HepG2 (cell line): Measurements from ENCODE around the gene POU2F2. TPM values are rescaled to one million over a fixed set of nuclear protein-coding genes. Genes with fewer than 3 reads are reported as not detected.

Source experiments
- ARID3A ChIP-seq: IDR thresholded peaks from 2 replicates; pipeline ENCODE4 v1.6.1; 2012; ENCODE audit warnings: low read depth, low read length, improper control_type of control experiment
- ATF2 ChIP-seq: sonication (generic); formaldehyde crosslinking; IDR thresholded peaks from 2 replicates; pipeline ENCODE4 v1.4.0; 2020; ENCODE audit warnings: missing genetic modification reagents
- ATF6 ChIP-seq: sonication (generic); formaldehyde crosslinking; conservative IDR thresholded peaks from 2 replicates; pipeline ENCODE4 v1.4.0; 2020; ENCODE audit warnings: missing genetic modification reagents
- DRAP1 ChIP-seq: IDR thresholded peaks from 2 replicates; pipeline ENCODE4 v1.6.1; 2016; ENCODE audit warnings: missing genetic modification reagents, missing compliant biosample characterization
- E2F1 ChIP-seq: sonication (generic); formaldehyde crosslinking; IDR thresholded peaks from 2 replicates; pipeline ENCODE4 v1.5.0; 2020; ENCODE audit warnings: missing genetic modification reagents
- GPBP1L1 ChIP-seq: sonication (generic); formaldehyde crosslinking; IDR thresholded peaks from 2 replicates; pipeline ENCODE4 v1.5.0; 2020; ENCODE audit warnings: mild to moderate bottlenecking, missing genetic modification reagents
- HMG20B ChIP-seq: conservative IDR thresholded peaks from 2 replicates; pipeline ENCODE4 v1.6.1; 2016; ENCODE audit warnings: missing genetic modification reagents, missing compliant biosample characterization
- MIER3 ChIP-seq: IDR thresholded peaks from 2 replicates; pipeline ENCODE4 v1.6.1; 2016; ENCODE audit warnings: missing compliant biosample characterization, borderline replicate concordance
- NAIF1 ChIP-seq: sonication (generic); formaldehyde crosslinking; IDR thresholded peaks from 2 replicates; pipeline ENCODE4 v1.5.0; 2020; ENCODE audit warnings: mild to moderate bottlenecking, missing genetic modification reagents, borderline replicate concordance
- NFIC ChIP-seq: IDR thresholded peaks from 2 replicates; pipeline ENCODE4 v1.6.1; 2012; ENCODE audit warnings: mild to moderate bottlenecking, low read length, inconsistent platforms
- NR3C1 ChIP-seq: sonication (generic); formaldehyde crosslinking; IDR thresholded peaks from 2 replicates; pipeline ENCODE4 v1.4.0; 2020; ENCODE audit warnings: missing genetic modification reagents
- PITX1 ChIP-seq: sonication (generic); formaldehyde crosslinking; IDR thresholded peaks from 2 replicates; pipeline ENCODE4 v1.5.1; 2020; ENCODE audit warnings: mild to moderate bottlenecking, missing genetic modification reagents
- THAP11 ChIP-seq: IDR thresholded peaks from 2 replicates; pipeline ENCODE4 v1.6.1; 2016; ENCODE audit warnings: missing biosample characterization, missing genetic modification reagents
- THYN1 ChIP-seq: sonication (generic); formaldehyde crosslinking; IDR thresholded peaks from 2 replicates; pipeline ENCODE4 v1.8.1; 2023; ENCODE audit warnings: low read depth, mild to moderate bottlenecking, moderate library complexity, missing genetic modification reagents, borderline replicate concordance
- ZBTB38 ChIP-seq: sonication (generic); formaldehyde crosslinking; IDR thresholded peaks from 2 replicates; pipeline ENCODE4 v1.5.1; 2020; ENCODE audit warnings: mild to moderate bottlenecking, missing genetic modification reagents
- ZNF256 ChIP-seq: sonication (generic); formaldehyde crosslinking; conservative IDR thresholded peaks from 2 replicates; pipeline ENCODE4 v1.4.0; 2020; ENCODE audit warnings: missing genetic modification reagents
- ZNF350 ChIP-seq: sonication (generic); formaldehyde crosslinking; IDR thresholded peaks from 2 replicates; pipeline ENCODE4 v1.4.0; 2020; ENCODE audit warnings: mild to moderate bottlenecking, low read depth, missing genetic modification reagents, borderline replicate concordance
- polyA plus RNA-seq, 8 experiments: library from polyadenylated mRNA; depleted of rRNA in 3 of 8; stranded (reverse) in 7 of 8; unstranded in 1 of 8; fragments of >200 nt; fragmentation: Illumina TruSeq in 4 of 8; extraction: Trizol in 4 of 8; gene quantifications; 2 replicates each; pipeline versions ENCODE4 v1.2.1 to v1.2.3, GENCODE V29; 2011 to 2016; ENCODE audit warnings: low read depth in 4 of 8, missing spikeins in 1 of 8, mixed read lengths in 1 of 8; ENCODE audit not compliant: insufficient read depth in 1 of 8
- total RNA-seq, 5 experiments: library from RNA; depleted of rRNA; stranded (reverse); fragments of >200 nt; fragmentation: Illumina TruSeq; extraction: Trizol; gene quantifications; 2 replicates each; pipeline ENCODE4 v1.2.3, GENCODE V29; 2016; ENCODE audit warnings: low read depth in 1 of 5

Gene POU2F2
- total and polyA plus RNA-seq, 2 of the 13 experiments (the other 11 are each of a cell fraction or from before 2014, with no cell fraction given) = 0.09 to 0.17 TPM

DNA sequence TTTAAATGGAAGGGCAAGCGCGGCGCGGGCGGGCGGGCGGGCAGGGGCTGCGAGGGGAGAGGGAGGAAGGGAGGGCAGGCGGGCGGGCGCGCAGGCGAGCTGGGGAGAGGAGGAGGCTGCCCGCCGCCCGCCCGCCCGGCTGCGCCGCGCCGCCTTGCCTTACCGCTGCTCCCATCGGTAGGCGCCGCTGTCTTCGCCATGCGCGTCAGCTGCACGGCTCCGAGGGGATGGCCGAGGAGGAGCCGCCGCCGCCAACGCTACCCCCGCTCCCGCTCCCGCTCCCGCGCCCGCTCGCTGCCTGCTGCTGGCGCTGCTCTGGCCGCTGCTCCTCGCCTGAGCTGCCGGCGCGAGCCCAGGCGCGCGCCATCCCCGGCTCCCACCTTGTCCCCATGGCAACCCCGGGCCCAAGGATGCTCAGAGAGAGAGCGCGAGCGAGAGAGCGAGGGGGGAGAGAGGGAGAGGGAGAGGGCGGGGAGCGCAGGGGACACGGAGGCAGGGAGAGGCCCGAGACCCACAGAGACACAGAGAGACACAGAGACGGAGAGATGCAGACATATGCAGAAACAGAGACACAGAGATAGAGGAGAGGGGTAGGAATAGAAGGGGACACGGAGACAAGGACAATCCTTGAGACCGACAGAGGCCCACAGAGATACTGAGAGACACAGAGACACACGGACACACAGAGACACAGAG, 44.9 kb upstream of the POU2F2 start (continued):
- TF ChIP-seq GPBP1L1 (CRISPR knock-in tag) (no peak), NR3C1 (CRISPR knock-in tag) (no peak), ATF6 (CRISPR knock-in tag) (no peak), THYN1 (CRISPR knock-in tag) (no peak), NFIC (no peak), HMG20B (CRISPR knock-in tag) (no peak), ZBTB38 (no peak), NAIF1 (CRISPR knock-in tag) (no peak), ZNF350 (no peak), THAP11 (CRISPR knock-in tag) (peak; percentile 16; the same call in 1 of the 2 replicates), ATF2 (CRISPR knock-in tag) (no peak), ARID3A (no peak), MIER3 (no peak), E2F1 (no peak), ZNF256 (CRISPR knock-in tag) (no peak), PITX1 (CRISPR knock-in tag) (no peak), DRAP1 (CRISPR knock-in tag) (no peak)
